ENCODE data around the gene INHBB.

DNA sequence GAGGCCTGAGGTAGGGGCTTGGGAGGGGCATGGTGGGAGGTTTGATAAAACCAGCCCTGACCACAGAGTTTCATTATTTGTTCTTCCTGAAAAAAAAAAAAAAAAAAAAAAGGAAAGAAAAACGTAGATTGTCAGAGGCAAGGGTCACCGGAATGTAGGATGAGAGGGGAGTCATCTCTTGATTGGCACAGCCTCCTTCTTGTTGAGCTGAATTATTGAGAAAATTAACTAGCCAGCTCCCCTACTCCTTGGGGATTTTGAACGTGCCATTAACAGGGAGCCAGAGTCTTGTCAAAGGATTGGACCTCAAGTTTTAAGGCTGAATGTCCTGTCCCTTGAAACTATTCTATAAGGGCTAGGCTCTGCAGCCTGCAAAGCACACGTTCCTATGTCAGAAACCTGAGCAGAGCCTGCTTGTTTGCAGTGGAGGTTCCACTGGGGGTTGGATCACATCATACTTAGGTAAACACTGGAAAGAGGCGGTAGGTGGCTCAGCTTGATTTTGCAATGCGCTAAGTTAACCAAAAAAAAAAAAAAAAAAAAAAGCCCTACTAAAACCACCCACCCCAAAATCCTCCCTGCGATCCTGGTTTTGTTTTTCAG, 2.3 kb downstream of the INHBB start:
- no peak for TF ChIP-seq SP1 (IDR thresholded peaks at IDR 0.05)
- no peak for TF ChIP-seq ELF4 (IDR thresholded peaks at IDR 0.05)
